GM21576 (cell line): ENCODE results near the gene NT5C3B.
"Not testable (repeated sequence)": the region's sequence is repeated elsewhere in the genome, so short reads cannot be mapped to it uniquely, and the experiment has no call there.

Experiments used
- ATAC-seq: cut with Tn5 transposase; IDR thresholded peaks from one replicate; pipeline ENCODE4 v1.9.1; 2021; ENCODE audit warnings: mild to moderate bottlenecking, moderate library complexity; ENCODE audit not compliant: unreplicated experiment

NT5C3B gene

DNA sequence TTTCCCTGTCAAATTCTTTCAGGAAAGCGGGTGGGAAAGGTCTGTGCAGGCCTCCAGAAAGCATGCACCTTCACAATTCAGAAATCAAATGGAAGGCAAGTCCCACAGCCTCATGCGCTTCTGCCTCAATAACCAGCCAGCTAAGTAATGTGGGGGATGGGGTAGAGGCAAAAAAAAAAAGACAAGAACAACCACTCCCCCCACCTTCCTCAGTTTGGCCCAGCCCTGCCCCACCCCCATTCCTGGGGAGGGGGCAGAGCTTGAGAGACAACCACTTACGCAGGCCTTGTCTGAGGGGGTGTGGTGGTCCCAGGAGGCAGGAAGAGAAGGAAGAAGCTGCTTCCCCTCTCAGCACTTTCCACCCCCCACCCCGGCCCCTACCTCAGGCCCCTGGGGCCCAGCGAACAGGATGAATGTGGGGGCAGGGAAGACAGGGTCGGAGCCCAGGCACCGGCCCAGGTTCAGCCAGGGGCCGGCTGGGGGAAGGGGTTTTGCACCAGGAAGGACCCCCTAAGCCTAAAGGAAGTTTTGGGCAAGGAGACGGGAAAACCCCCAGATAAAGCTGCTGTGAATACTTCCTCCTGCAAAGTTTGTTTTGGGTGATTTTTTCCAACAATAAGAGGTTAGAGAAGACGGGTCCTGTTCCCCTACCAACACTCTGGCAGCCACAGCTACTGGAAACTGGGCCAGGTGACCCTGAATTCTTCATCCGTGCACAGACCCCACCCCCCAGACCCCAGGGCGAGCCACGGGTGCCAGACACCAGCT, 50.8 kb downstream of the NT5C3B start:
- ATAC-seq: no peak

DNA sequence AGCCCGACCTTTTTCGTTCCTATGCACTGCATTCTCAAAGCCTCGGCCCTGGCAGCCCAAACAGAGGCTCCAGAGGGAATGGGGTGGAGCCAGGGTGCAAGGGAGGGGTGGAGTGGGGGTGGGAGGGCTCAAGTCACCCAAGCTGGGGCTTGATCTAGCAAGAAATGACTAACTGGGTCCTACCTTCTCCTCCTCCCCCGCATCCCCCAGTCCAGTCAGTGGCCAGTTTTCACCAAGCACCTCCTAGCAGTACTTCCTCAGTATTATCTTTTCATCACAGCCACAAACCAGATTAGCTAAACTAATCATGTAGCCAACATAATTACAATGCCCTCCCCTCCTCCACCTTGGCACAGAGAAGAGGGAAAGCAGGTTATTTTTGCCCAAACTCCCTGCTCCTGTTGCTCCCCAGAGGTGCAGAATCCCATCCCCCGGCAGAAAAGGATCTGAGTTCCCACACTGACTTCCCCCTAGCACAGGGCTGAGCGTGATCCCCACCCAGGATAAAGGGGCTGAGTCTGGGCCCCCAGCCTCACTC, 51.8 kb downstream of the NT5C3B start:
- ATAC-seq: no peak

DNA sequence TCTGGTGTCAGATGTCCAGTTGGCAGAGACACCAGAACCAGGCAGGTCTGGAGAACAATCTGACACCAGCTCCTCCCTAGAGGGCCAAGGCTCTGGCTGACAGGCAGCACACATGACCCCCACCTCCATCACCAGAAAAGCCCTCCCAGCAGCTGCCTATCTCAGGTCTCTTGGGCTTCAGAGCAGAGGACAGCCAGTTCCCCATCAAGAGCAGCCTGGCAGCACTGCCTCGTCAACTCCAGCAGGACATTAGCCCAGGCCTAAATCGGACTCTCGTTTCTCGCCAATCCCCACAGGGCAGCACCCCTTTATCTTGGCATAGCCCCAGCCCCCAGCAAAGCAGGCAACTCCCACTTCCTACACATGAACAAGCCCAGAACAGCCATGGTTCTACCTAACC, 53.9 kb downstream of the NT5C3B start:
- no peak for ATAC-seq

DNA sequence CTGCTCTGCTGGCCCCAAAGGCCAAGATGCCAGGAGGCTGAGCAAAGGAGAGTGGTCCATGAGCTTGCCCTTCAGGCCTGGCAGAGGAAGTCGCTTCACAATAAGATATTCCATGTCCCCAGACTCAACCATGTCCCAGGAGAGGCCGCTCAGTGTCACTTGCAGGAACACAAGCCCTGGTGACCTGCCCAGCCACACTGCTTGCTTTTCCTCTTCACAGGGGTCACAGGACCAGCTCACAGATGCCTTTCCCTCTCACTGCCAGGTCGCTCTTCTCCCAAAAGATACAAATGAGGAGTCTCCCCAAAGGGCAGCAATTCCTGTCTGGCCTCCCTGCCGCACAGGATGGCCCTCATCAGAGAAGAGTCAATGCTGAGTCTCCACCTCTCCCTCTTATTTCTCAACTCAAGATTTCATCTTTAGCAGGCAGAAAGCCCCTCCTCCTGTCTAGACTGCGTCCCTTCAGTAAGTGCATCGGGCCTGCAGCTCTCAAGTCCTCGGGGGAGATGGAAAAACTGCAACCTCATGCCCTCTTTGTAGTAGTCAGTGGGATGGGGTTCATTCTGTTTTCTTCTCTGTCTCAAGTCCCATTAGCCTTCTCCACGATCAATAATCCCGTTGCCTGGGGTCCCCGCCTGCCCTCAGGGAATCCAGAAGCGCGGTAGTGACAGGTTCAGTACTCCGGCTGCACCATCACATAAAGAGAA, 54.5 kb downstream of the NT5C3B start:
- no peak for ATAC-seq

DNA sequence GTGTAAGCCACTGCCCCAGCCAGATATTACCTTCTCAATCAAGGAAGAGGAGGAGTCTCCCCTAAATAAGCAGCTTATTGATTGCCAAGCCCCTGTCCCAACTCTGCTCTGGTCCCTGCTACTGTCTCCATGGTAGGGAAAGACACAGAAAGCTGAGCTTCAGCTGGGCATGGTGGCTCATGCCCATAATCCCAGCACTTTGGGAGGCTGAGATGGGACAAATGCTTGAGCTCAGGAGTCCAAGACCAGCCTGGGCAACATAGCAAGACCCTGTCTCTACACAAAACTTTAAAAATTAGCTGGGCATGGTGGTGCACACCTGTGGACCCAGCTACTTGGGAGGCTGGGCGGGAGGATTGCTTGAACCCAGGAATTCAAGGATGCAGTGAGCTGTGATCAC, 56.1 kb downstream of the NT5C3B start:
- ATAC-seq: no peak

DNA sequence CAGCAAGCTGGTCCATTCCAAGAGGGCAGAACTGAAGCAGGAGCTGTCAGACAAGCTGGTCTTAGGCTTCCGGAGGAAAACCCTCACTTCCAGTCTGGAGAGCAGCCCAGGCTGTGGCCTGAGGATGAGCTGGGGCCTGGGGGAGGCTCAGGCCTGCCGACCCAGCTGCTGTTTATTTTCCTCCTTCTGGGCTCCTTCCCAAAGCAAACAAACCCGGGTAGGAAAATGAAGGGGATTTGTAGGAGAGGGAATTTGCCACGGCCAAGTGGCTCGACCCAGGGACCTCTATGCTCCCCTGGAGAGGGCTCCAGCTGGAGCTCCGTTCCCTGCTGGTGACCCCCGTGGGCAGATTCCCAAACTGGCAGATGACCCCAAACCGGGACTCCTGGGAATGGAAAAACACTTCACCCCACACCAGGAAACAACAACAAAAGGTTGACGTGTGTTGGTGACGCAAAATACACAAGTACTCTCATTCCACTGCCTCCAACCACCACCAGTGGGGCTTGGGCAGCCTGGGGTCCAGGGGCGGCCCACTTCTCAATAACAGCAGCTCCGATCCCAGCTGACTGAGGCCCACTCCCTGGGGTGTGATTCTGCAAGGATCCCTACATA, 58.4 kb downstream of the NT5C3B start:
- ATAC-seq: no peak

DNA sequence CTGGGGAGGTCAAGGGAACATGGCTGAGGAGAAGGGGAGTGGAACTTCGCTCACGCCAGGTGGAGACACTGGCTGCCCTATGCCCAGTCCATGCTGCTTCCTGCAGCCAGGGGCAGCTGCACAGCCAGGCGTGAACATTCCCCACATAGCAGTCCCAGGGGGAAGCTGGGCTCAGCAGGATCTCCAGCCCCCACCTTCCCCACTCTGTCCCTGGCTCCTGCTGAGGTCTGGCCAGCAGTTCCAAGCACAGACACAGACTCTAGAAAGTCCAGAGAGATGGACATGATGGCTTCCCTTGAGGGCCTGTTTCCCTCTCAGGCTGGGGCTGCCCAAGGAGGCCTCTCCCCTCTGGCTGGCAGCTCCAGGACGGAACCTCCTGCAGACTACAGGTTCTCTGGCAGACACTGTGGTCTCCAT, 58.9 kb downstream of the NT5C3B start:
- no peak for ATAC-seq

DNA sequence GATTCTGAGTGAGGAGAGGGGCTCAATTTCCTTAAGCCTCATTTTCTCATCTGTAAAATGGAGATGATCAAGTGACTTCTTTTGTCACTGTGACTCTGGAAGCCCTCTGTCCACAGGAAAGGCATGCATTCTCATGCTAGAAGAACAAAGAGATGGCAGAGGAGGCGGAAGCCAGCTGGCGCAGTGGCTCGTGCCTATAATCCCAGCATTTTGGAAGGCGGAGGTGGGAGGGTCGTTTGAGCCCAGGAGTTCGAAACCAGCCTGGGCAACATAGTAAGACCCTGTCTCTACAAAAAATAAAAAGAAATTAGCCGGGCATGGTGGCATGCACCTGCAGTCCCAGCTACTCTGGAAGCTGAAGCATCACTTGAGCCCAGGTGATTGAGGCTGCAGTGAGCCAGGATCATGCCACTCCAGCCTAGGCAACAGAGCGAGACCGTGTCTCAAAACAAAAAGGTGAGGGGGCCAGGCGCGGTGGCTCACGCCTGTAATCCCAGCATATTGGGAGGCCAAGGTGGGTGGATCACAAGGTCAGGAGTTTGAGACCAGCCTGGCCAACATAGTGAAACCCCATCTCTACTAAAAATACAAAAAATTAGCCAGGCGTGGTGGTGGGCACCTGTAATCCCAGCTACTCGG, 59.7 kb downstream of the NT5C3B start:
- ATAC-seq: not testable (repeated sequence)

DNA sequence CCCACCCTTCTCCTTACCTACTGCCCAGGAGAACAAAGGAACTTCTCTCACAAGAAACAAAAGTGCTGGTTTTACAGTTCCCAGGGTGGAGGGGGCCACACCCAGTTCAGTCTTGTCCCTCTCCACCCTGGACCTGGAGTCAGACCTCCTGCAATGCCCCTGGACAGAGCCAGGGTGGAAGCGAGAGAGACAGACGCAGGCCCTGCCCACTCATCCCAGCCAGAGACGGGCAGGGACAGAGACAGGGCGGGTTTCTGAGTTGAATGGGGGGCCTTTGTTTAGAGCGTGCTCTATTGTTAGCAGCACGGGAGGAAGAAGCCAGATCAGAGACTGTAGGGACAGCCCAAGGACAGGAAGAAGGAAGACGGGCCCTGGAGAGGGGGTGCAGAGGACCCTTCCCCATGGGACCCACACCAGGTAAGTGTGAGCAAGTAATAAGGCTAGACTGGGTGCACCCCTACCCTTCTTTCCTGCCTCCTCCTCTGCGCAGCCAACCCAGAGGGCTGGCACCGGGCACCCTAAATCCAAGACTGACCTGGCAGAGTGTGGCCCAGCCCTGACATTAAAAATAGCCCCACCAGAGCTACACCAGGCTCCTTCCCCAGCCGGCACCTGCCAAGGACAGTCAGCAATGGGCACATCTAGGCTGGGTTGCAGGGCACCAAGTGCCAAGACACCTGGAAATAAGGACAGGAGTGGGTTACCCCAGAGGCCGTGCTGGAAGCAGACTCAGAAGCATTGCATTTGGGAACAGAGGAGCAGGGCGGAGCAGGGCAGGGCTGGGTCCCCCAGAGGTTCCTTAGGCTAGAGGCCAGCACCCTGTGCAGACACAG, 60.4 kb downstream of the NT5C3B start:
- ATAC-seq: no peak
